HG03521 (cell line): ENCODE data around the gene CCNA2.

ENCODE experiments used
- ATAC-seq: cut with Tn5 transposase; IDR thresholded peaks from one replicate; pipeline ENCODE4 v1.9.1; 2021; ENCODE audit warnings: mild to moderate bottlenecking, moderate library complexity; ENCODE audit not compliant: unreplicated experiment

CCNA2 gene

GRCh38 chr4:121777625-121778024 lies 46.1 kb downstream of the CCNA2 start:
- ATAC-seq, result peak; percentile 50

- no peak for ATAC-seq
Observed at GRCh38 chr4:121776610-121777401, 46.9 kb downstream of the CCNA2 start.

DNA sequence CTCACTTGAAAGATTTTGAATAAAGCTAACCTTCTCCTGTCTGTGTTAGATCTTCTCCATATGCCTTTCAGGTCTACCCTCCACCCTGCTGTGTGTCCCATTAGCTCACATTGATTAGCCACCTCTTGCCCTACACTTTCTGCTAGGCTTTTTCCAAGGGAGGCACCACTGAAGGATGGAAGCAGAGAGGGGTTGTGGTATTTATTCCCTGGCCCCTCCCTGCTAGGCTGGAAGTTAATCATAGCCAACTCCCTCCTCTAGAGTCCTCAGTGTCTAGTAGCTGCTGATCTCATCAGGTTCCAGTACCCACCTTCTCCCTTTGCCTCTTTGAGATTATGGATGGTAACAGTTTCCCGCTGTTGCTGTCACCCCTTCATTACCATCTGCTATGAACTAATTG lies 49.8 kb downstream of the CCNA2 start:
- no peak for ATAC-seq

- no peak for ATAC-seq
Observed at GRCh38 chr4:121771869-121772268, 51.8 kb downstream of the CCNA2 start.

- no peak for ATAC-seq
Observed at GRCh38 chr4:121769341-121769740, 54.3 kb downstream of the CCNA2 start.

DNA sequence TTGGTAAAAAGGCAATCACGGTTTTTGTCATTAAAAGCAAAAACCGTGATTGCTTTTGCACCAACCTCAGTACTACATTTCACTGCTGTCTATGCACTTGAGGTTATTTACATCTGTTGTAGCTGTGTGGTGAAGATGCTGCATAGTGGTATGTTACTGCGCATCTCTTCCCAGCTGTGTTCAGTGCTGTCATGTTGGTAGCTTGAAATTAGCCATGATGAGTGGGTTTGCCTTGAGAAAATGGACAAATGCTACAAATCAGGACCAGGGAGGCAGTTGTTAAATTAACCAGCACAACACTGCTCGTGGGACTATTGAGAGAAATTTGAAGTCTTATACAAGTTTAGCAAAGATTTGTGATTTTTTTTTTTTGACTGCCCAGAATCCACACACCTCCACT lies 56.5 kb downstream of the CCNA2 start:
- no peak for ATAC-seq
